DMS79 treated with DMSO at 0.1 percent for 48 hours (cell line): ENCODE measurements around the gene NFIA.

ENCODE experiments used
- DNase-seq: peaks from one replicate; lab custom pipeline; 2025; lab: John Stamatoyannopoulos, UW

NFIA gene

GRCh38 chr1:61082311-61083012 lies at the start of gene NFIA:
NFIA (plus strand) TSS chr1:61082561.
- peak; percentile 48 for DNase-seq

GRCh38 chr1:61035880-61036279 lies 46.5 kb upstream of the NFIA start:
- no peak for DNase-seq

DNA sequence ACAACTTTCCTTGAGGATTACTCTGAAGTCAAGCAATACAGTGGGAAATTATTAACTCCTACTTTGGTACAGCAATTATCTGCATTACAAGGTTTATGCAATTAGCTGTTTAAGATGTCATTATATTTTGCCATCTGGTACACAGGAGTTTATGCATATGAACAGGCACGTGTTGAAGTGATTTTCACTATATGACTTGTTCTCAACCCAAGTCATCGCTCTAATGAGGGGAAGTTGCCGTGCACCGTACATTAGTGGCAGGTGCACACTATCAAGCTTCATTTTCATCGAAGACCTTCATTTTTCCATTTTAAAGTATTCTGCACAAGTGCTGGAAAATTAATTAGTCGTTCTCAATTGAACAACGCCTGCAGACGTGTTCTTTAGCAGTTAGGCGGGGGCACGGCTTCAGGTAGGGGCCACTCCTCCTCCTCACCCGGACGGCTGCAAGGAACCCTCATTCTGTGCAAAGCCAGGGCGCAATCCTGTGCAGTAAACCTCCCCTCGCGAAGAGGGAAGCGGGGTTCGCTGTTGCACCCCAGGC lies 39.8 kb upstream of the NFIA start:
- no peak for DNase-seq

- DNase-seq, result peak; percentile 66
Observed at GRCh38 chr1:61043010-61043820, 39.1 kb upstream of the NFIA start.

DNA sequence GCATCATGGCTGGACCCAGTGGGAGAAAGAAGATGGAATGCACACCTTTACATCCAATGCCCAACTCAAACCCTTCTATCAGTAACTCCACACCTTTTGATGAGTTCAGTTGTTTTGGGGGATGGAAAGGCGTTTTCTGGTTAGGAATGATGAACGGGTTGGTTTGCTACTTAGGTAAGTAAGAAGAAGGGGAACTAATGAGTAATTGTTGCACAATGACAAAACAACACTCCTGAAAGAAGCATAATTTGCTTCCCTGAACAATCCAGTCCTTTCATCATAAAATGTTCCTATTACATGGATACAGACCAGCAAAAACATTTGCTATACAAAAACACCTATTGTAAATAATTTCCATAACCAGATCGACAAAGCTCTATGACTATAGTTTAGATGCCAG lies 35.9 kb upstream of the NFIA start:
- no peak for DNase-seq

DNA sequence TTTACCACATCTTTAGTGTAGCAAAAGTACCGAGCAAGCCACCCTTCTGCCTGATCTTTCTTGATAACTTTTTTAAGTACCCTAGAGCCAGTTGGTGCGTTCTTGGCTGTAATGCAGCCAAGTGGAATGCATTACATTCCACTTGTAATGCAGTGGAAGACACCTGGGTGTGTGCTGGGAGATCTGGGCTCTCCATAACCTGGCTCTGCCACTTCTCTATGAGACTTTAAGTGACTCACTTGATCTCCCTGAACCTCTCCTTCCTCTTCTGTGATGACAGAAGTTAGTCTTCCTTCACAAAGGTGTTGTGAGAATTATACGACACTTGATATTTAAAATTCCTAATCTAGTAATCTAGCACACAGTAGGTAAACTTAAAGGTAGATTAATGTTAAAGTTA lies 35.3 kb upstream of the NFIA start:
- no peak for DNase-seq

GRCh38 chr1:61049850-61050540 lies 32.4 kb upstream of the NFIA start:
- peak; percentile 80 for DNase-seq

- peak; percentile 52 for DNase-seq
Observed at GRCh38 chr1:61050541-61051442, 31.6 kb upstream of the NFIA start.

DNA sequence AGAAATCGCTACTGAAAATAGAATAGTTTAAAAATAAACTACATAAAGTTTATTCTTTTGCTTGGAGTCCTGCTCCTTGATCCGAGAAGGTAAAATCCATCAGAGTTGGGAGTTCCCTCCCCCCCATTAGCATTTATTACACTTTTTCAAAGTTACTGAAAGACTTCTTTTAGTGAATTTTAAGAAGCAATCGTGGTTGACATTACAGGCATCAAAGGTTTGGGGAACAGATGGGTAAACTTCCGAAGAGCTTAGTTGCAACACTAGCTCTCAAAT lies 31.0 kb upstream of the NFIA start:
- no peak for DNase-seq

GRCh38 chr1:61051719-61052394 lies 30.5 kb upstream of the NFIA start:
- DNase-seq, result no peak

- no peak for DNase-seq
Observed at GRCh38 chr1:61052395-61053225, 29.8 kb upstream of the NFIA start.

DNA sequence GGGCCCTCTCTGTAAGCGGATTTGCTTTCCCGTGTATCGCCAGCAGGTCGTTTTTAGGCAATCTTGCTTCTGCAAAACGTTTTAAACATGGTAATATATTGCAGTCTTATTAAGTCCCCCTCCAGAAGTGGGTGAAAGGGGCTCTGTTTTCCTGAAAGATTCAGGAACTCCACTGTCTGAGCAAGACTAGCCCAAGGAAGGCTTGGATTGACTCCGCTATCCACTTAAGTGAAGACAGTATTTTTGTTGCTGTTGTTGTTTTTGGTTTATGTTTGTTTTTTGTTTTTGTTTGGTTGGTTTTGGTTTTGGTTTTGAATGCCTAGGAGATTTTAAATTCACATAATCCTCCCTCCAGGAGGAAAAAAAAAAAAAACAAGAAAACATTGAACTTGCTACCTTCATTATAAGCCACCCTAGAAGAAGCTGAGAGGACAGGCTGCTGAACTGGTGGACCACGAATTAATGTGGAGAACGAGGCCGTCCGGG lies 29.1 kb upstream of the NFIA start:
- no peak for DNase-seq

DNA sequence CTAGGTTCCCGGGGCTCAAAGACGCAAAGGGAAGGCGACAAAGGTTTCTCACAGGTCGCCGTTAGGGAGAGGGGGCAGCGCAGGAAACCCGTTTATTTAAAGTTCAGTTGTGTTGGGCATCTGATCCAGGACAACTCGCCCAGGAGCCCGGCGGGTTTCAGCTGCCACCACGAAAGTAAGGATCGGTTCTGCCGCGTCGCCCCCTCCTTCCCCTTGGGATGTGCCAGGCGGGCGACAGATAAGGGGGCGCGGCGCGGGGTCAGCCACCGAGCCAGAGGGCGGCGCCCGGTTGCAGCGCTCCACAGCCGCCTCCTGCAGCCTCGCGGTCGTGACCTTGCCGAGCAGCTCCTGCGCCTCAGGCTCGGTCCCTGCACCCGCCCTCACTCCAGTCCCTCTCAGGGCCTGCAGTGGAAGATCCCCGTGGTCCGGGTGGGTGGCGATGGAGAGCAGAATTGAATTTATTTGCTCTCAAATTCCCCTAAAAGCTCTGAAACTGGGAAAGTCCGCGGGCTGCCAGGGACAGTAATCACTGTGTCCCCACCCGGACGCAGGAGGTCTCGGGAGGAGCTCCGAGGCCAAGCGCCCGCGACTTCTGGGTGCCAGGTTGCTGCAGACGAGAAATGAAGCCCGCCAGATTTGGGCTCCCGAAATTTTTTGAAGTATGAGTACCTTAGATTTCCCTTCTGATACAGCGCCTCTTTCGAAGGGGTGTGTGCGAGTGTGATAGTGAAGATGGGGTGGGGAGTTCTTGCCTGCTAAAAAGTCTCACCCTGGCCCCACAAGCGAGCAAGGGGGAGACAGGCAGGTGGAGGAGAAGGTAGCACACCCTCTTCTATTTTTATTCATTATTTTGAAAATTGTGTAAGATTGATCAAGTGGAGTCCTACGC lies 28.4 kb upstream of the NFIA start:
- DNase-seq, result no peak

DNA sequence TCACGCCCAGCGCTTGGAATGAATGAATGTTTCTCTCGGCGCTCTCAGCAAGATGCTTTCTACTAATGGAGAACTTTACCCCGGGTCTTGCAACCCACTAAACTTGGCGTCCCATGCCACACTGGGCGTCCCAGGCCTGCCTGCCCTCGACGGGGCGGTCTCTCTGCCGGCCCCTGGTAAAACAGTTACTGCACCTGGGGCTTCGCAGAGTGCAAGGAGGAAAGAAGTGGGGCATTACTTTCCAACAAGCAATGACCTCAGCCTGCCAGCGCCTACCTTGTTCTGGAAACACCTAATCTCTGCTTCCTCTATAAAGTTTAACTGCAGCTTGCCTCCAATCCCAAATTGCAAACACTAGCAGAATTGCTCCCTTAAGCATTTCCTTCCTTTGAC lies 27.8 kb upstream of the NFIA start:
- no peak for DNase-seq

DNA sequence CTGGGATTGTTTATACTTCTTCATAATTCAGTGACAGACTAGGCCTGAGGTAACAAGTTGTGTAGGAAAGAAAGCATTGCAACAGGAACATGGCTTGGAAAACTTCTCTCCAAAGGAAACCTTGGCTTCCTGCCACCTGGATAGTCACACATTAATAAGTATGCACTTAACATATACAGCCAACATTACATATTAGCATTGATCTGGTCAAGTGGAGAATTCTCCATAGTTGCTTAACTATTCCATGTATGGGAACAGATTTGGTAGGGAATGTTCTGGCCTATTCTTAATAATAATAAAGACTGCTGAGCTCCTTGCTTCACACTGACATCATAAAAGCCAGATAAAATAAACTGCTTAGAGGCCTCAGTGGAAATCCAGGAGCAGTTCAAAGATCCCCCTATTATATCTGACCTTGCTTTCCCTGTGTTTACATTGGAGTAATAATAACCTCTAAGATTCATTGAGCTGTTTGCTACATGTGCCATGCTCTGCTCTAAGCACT lies 27.2 kb upstream of the NFIA start:
- DNase-seq, result no peak

DNA sequence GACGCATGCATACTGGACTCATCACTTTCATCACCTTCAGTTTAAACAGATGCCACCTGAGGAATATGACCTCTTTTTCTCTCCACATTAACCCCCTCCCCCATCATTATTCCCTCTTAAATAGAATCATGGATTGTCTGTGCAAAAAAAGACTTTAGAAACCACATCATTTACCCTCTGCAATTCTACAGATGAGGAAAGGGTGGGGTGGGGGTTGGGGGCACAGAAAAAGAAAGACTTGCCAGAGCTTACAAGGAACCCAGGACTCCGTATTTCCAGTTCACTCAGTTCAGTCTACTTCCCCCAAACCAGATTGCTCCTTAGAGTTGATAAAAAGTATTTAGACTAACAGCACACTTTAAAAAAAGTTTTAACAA lies 26.2 kb upstream of the NFIA start:
- no peak for DNase-seq

- DNase-seq, result peak; percentile 54
Observed at GRCh38 chr1:61056573-61057439, 25.6 kb upstream of the NFIA start.
